ENCODE measurements around the gene GRM1. TPM values are rescaled to one million over a fixed set of nuclear protein-coding genes. Genes with fewer than 3 reads are reported as not detected.

The GRM1 gene
- total RNA-seq, 1 donor from 2014 or later = 0.05 TPM

- Histone ChIP-seq H3K27me3 (ENCODE audit: insufficient read depth, low read length) (no peaks in the 10 kb centered on the region), H3K36me3 (ENCODE audit: insufficient read depth, low read length) (no peaks in the 10 kb centered on the region), H3K4me1 (ENCODE audit: insufficient read depth, low read length) (no peaks in the 10 kb centered on the region), H3K79me2 (ENCODE audit: insufficient read depth, low read length) (no peaks in the 10 kb centered on the region), H3K4me3 (ENCODE audit: insufficient read depth, low read depth, low read length) (no peak overlapping the region), H2AFZ (ENCODE audit: low read depth, low read length) (no peak overlapping the region), H3K9me3 (ENCODE audit: insufficient read depth, low read depth, low read length) (no peaks in the 10 kb centered on the region), H3K9ac (ENCODE audit: low read length) (no peak overlapping the region), H3K27ac (ENCODE audit: low read depth, low read length) (no peak overlapping the region), H3K4me2 (ENCODE audit: low read length) (no peak overlapping the region), H4K20me1 (ENCODE audit: insufficient read depth, low read length) (no peaks in the 10 kb centered on the region)
- no peak overlapping the region for H3K27ac Mint-ChIP-seq (ENCODE audit: unreplicated experiment)
- DNase-seq (ENCODE audit: low read depth) (no peak), FAIRE-seq (no peak)
- no peak overlapping the region for H3K4me3 Mint-ChIP-seq (ENCODE audit: unreplicated experiment)
- H3K9me3 Mint-ChIP-seq (ENCODE audit: unreplicated experiment) = peaks cover 12% of the 10 kb centered on the region
- no peaks in the 10 kb centered on the region for H3K27me3 Mint-ChIP-seq (ENCODE audit: low read depth, unreplicated experiment)
- no peaks in the 10 kb centered on the region for H3K36me3 Mint-ChIP-seq (ENCODE audit: low read depth, unreplicated experiment)
- no peaks in the 10 kb centered on the region for H3K4me1 Mint-ChIP-seq (ENCODE audit: low read depth, unreplicated experiment)
- TF ChIP-seq CTCF (IDR thresholded peaks at IDR 0.05; ENCODE audit: insufficient read depth, low read depth, low read length) = no peak
- no peak for TF ChIP-seq EZH2 (IDR thresholded peaks at IDR 0.05; ENCODE audit: insufficient read depth, low read length)
Measured at GRCh38 chr6:146110990-146111389, 82.1 kb downstream of the GRM1 start.

GRCh38 chr6:146111881-146112450, 83.1 kb downstream of the GRM1 start:
- peaks cover 12% of the 10 kb centered on the region for H3K9me3 Mint-ChIP-seq (ENCODE audit: unreplicated experiment)
- no peaks in the 10 kb centered on the region for H4K20me1 ChIP-seq (ENCODE audit: insufficient read depth, low read length)
- no peaks in the 10 kb centered on the region for H3K9me3 ChIP-seq (ENCODE audit: insufficient read depth, low read depth, low read length)
- no peak overlapping the region for H2AFZ ChIP-seq (ENCODE audit: low read depth, low read length)
- TF ChIP-seq CTCF (IDR thresholded peaks at IDR 0.05; ENCODE audit: insufficient read depth, low read depth, low read length) (no peak), EZH2 (IDR thresholded peaks at IDR 0.05; ENCODE audit: insufficient read depth, low read length) (no peak)
- no peak overlapping the region for H3K9ac ChIP-seq (ENCODE audit: low read length)
- H3K27ac Mint-ChIP-seq (ENCODE audit: unreplicated experiment) = no peak overlapping the region
- no peaks in the 10 kb centered on the region for H3K4me1 ChIP-seq (ENCODE audit: insufficient read depth, low read length)
- no peak overlapping the region for H3K4me3 Mint-ChIP-seq (ENCODE audit: unreplicated experiment)
- no peaks in the 10 kb centered on the region for H3K27me3 Mint-ChIP-seq (ENCODE audit: low read depth, unreplicated experiment)
- no peak for DNase-seq (ENCODE audit: low read depth)
- no peaks in the 10 kb centered on the region for H3K27me3 ChIP-seq (ENCODE audit: insufficient read depth, low read length)
- FAIRE-seq = no peak
- no peaks in the 10 kb centered on the region for H3K36me3 ChIP-seq (ENCODE audit: insufficient read depth, low read length)
- H3K4me2 ChIP-seq (ENCODE audit: low read length) = no peak overlapping the region
- H3K79me2 ChIP-seq (ENCODE audit: insufficient read depth, low read length) = no peaks in the 10 kb centered on the region
- no peaks in the 10 kb centered on the region for H3K4me1 Mint-ChIP-seq (ENCODE audit: low read depth, unreplicated experiment)
- no peak overlapping the region for H3K4me3 ChIP-seq (ENCODE audit: insufficient read depth, low read depth, low read length)
- no peaks in the 10 kb centered on the region for H3K36me3 Mint-ChIP-seq (ENCODE audit: low read depth, unreplicated experiment)
- no peak overlapping the region for H3K27ac ChIP-seq (ENCODE audit: low read depth, low read length)

- H3K9me3 ChIP-seq (ENCODE audit: insufficient read depth, low read depth, low read length) = no peaks in the 10 kb centered on the region
- no peak overlapping the region for H3K4me2 ChIP-seq (ENCODE audit: low read length)
- Mint-ChIP-seq H3K27me3 (ENCODE audit: low read depth, unreplicated experiment) (no peaks in the 10 kb centered on the region), H3K36me3 (ENCODE audit: low read depth, unreplicated experiment) (no peaks in the 10 kb centered on the region), H3K4me3 (ENCODE audit: unreplicated experiment) (no peak overlapping the region), H3K9me3 (ENCODE audit: unreplicated experiment) (peaks cover 12% of the 10 kb centered on the region), H3K27ac (ENCODE audit: unreplicated experiment) (no peak overlapping the region), H3K4me1 (ENCODE audit: low read depth, unreplicated experiment) (no peaks in the 10 kb centered on the region)
- no peak for FAIRE-seq
- no peaks in the 10 kb centered on the region for H3K4me1 ChIP-seq (ENCODE audit: insufficient read depth, low read length)
- H3K79me2 ChIP-seq (ENCODE audit: insufficient read depth, low read length) = no peaks in the 10 kb centered on the region
- no peak for DNase-seq (ENCODE audit: low read depth)
- H3K27ac ChIP-seq (ENCODE audit: low read depth, low read length) = no peak overlapping the region
- no peaks in the 10 kb centered on the region for H3K27me3 ChIP-seq (ENCODE audit: insufficient read depth, low read length)
- no peaks in the 10 kb centered on the region for H4K20me1 ChIP-seq (ENCODE audit: insufficient read depth, low read length)
- H3K9ac ChIP-seq (ENCODE audit: low read length) = no peak overlapping the region
- no peaks in the 10 kb centered on the region for H3K36me3 ChIP-seq (ENCODE audit: insufficient read depth, low read length)
- no peak overlapping the region for H3K4me3 ChIP-seq (ENCODE audit: insufficient read depth, low read depth, low read length)
- TF ChIP-seq EZH2 (IDR thresholded peaks at IDR 0.05; ENCODE audit: insufficient read depth, low read length) (no peak), CTCF (IDR thresholded peaks at IDR 0.05; ENCODE audit: insufficient read depth, low read depth, low read length) (no peak)
- H2AFZ ChIP-seq (ENCODE audit: low read depth, low read length) = no peak overlapping the region
Measured at GRCh38 chr6:146113084-146113623, 84.3 kb downstream of the GRM1 start.

All from astrocyte (in vitro differentiated cells and primary cell).